T follicular helper cell (primary cell): ENCODE data around the gene MICALL2.

Experiments
- DNase-seq: peaks from one replicate; pipeline ENCODE4 v3.0.0-alpha.2; 2020; ENCODE audit warnings: low read depth

MICALL2 gene

GRCh38 chr7:1433128-1433920 lies 25.9 kb downstream of the MICALL2 start:
- no peak for DNase-seq

- DNase-seq: peak; percentile 70
Measured at GRCh38 chr7:1432411-1433082, 26.7 kb downstream of the MICALL2 start.

GRCh38 chr7:1431634-1432380 lies 27.5 kb downstream of the MICALL2 start:
- DNase-seq: no peak

- no peak for DNase-seq
Measured at GRCh38 chr7:1431226-1431625, 28.0 kb downstream of the MICALL2 start.

- no peak for DNase-seq
Measured at GRCh38 chr7:1430056-1430845, 29.0 kb downstream of the MICALL2 start.

GRCh38 chr7:1428941-1429501 lies 30.2 kb downstream of the MICALL2 start:
- DNase-seq: no peak

GRCh38 chr7:1427064-1427657 lies 32.1 kb downstream of the MICALL2 start:
- no peak for DNase-seq

- no peak for DNase-seq
Measured at GRCh38 chr7:1426474-1426873, 32.8 kb downstream of the MICALL2 start.

GRCh38 chr7:1425292-1426136 lies 33.8 kb downstream of the MICALL2 start:
- DNase-seq: no peak

GRCh38 chr7:1424041-1424440 lies 35.2 kb downstream of the MICALL2 start:
- no peak for DNase-seq

GRCh38 chr7:1423264-1423811 lies 35.9 kb downstream of the MICALL2 start:
- no peak for DNase-seq

- no peak for DNase-seq
Measured at GRCh38 chr7:1422512-1423263, 36.6 kb downstream of the MICALL2 start.

GRCh38 chr7:1421946-1422345 lies 37.3 kb downstream of the MICALL2 start:
- no peak for DNase-seq

GRCh38 chr7:1421020-1421790 lies 38.1 kb downstream of the MICALL2 start:
- DNase-seq: no peak

- no peak for DNase-seq
Measured at GRCh38 chr7:1419688-1420087, 39.6 kb downstream of the MICALL2 start.

GRCh38 chr7:1419310-1419634 lies 40.0 kb downstream of the MICALL2 start:
- no peak for DNase-seq

- no peak for DNase-seq
Measured at GRCh38 chr7:1418505-1419309, 40.6 kb downstream of the MICALL2 start.
